Loucy (cell line): ENCODE data around the gene MSL3B.

Experiments
- CTCF ChIP-seq: fragments of 200-600 bp; sonication (generic); conservative IDR thresholded peaks from 2 replicates; pipeline ENCODE4 v1.5.1; 2014; ENCODE audit warnings: mild to moderate bottlenecking, antibody characterized with exemption, low read length
- EZH2phosphoT487 ChIP-seq: fragments of 200-600 bp; IDR thresholded peaks from 2 replicates; pipeline ENCODE4 v1.6.1; 2018; ENCODE audit warnings: antibody characterized with exemption, mild to moderate bottlenecking, moderate library complexity, borderline replicate concordance

DNA sequence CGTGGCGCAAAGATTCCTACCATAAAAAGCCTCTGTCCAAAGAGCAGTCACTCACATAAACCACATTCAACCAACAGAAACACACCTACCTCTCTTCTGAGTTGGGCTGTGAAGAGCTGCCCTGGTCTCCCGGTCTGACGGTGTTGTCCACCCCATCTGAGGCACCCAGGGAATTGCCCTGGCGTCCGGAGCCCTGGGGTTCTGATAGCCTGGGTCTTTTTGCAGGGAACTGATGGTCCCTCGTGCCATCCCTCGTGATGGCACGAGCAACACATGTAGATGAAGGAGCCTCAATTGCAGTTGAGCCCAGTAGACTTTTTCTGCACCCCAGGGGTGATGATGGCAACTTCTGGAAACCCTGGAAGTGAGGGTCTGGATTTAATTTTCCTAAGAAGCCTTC lies 27.7 kb downstream of the MSL3B start:
- TF ChIP-seq CTCF = no peak
- no peak for TF ChIP-seq EZH2phosphoT487
